ENCODE measurements around the gene SCARF2. TPM values are rescaled to one million over a fixed set of nuclear protein-coding genes. Genes with fewer than 3 reads are reported as not detected.

SCARF2 gene
- total and polyA plus RNA-seq, 2 experiments from 2014 or later = 1.8 to 16.6 TPM

GRCh38 chr22:20401376-20402014, 36.1 kb downstream of the SCARF2 start (continued):
- TF ChIP-seq CTCF (conservative IDR thresholded peaks at IDR 0.05; ENCODE audit: low read depth in 2 of 2) (no peak), ETS1 (IDR thresholded peaks at IDR 0.05) (no peak), STAT1 (IDR thresholded peaks at IDR 0.05; ENCODE audit: unreplicated experiment) (no peak)

GRCh38 chr22:20400606-20401375, 36.8 kb downstream of the SCARF2 start:
- H3F3A ChIP-seq (replicated peaks; ENCODE audit: low read depth) = no peaks in the 10 kb centered on the region; the same call in 1 of the 2 replicates
- H3K79me2 ChIP-seq (replicated peaks; ENCODE audit: insufficient read depth) = peaks cover 50% of the 10 kb centered on the region
- Mint-ChIP-seq H3K27ac (no peak overlapping the region), H3K9me3 (peaks cover 2% of the 10 kb centered on the region; the same call in 2 of the 3 replicates), H3K4me3 (no peak overlapping the region), H3K36me3 (ENCODE audit: low read depth) (peaks cover 40% of the 10 kb centered on the region), H3K27me3 (ENCODE audit: insufficient read depth, low read depth, poor library complexity) (peaks cover 4% of the 10 kb centered on the region), H3K4me1 (peaks cover 13% of the 10 kb centered on the region)
- no peak overlapping the region for H3K27ac ChIP-seq (ENCODE audit: low read depth)
- no peak for TF ChIP-seq EZH2 (IDR thresholded peaks at IDR 0.05; ENCODE audit: low read depth, unreplicated experiment)
- no peak for TF ChIP-seq EZH2phosphoT487 (IDR thresholded peaks at IDR 0.05; ENCODE audit: unreplicated experiment)
- TF ChIP-seq CREB1 (CRISPR knock-in tag; IDR thresholded peaks at IDR 0.05; ENCODE audit: low read depth) = no peak
- peaks cover 32% of the 10 kb centered on the region for H4K20me1 ChIP-seq (replicated peaks; ENCODE audit: insufficient read depth)
- no peak for DNase-seq (ENCODE audit: low spot score)
- H3K4me1 ChIP-seq (ENCODE audit: insufficient read depth) = peaks cover 4% of the 10 kb centered on the region
- H3K27me3 ChIP-seq (ENCODE audit: insufficient read depth) = no peaks in the 10 kb centered on the region
- H3K4me2 ChIP-seq = no peak overlapping the region
- ATAC-seq = no peak
- no peak overlapping the region for H2AFZ ChIP-seq
- no peak overlapping the region for H3K4me3 ChIP-seq
- H3K9me2 ChIP-seq (ENCODE audit: insufficient read depth) = no peaks in the 10 kb centered on the region
- no peaks in the 10 kb centered on the region; the same call in 1 of the 2 replicates for H3K36me3 ChIP-seq (ENCODE audit: insufficient read depth)

GRCh38 chr22:20399866-20400605, 37.6 kb downstream of the SCARF2 start:
- H3K36me3 Mint-ChIP-seq (ENCODE audit: low read depth) = peaks cover 38% of the 10 kb centered on the region
- Histone ChIP-seq H3K4me3 (no peak overlapping the region), H3K4me1 (ENCODE audit: insufficient read depth) (peaks cover 11% of the 10 kb centered on the region), H3K27me3 (ENCODE audit: insufficient read depth) (no peaks in the 10 kb centered on the region), H3K27ac (ENCODE audit: low read depth) (no peak overlapping the region), H4K20me1 (replicated peaks; ENCODE audit: insufficient read depth) (peaks cover 35% of the 10 kb centered on the region), H3K9me2 (ENCODE audit: insufficient read depth) (no peaks in the 10 kb centered on the region), H3K79me2 (replicated peaks; ENCODE audit: insufficient read depth) (peaks cover 58% of the 10 kb centered on the region), H3K4me2 (no peak overlapping the region), H3K36me3 (ENCODE audit: insufficient read depth) (no peaks in the 10 kb centered on the region; the same call in 1 of the 2 replicates), H2AFZ (no peak overlapping the region), H3F3A (replicated peaks; ENCODE audit: low read depth) (no peaks in the 10 kb centered on the region; the same call in 1 of the 2 replicates)
- DNase-seq (ENCODE audit: low spot score) = no peak
- H3K4me3 Mint-ChIP-seq = no peak overlapping the region; the same call in 2 of the 3 replicates
- no peak for ATAC-seq
- peaks cover 5% of the 10 kb centered on the region for H3K27me3 Mint-ChIP-seq (ENCODE audit: insufficient read depth, low read depth, poor library complexity)
- peaks cover 20% of the 10 kb centered on the region for H3K4me1 Mint-ChIP-seq
- peaks cover 2% of the 10 kb centered on the region; the same call in 2 of the 3 replicates for H3K9me3 Mint-ChIP-seq
- H3K27ac Mint-ChIP-seq = no peak overlapping the region; the same call in 1 of the 2 replicates
- TF ChIP-seq JUNB (IDR thresholded peaks at IDR 0.05; ENCODE audit: unreplicated experiment) (no peak), ZNF462 (CRISPR knock-in tag; IDR thresholded peaks at IDR 0.05) (no peak)

Data from GM23338 (cell line).